KMS-11 (cell line): ENCODE results near the gene GLP2R.

ENCODE experiments used
- H2AFZ ChIP-seq: fragments of 200-600 bp; sonication (generic); 2 replicates; pipeline ENCODE4 v1.6.1; 2016; ENCODE audit warnings: antibody characterized with exemption, mixed run types, low read depth
- H3K27ac ChIP-seq: fragments of 200-600 bp; sonication (generic); 2 replicates; pipeline ENCODE4 v1.6.1; 2016; ENCODE audit warnings: mild to moderate bottlenecking, mixed run types
- H3K27me3 ChIP-seq: fragments of 200-600 bp; sonication (generic); 2 replicates; pipeline ENCODE4 v1.6.1; 2017; ENCODE audit warnings: mild to moderate bottlenecking, low read depth, mixed run types, moderate library complexity; ENCODE audit not compliant: insufficient read depth
- H3K36me3 ChIP-seq: fragments of 200-600 bp; sonication (generic); 2 replicates; pipeline ENCODE4 v1.6.1; 2017; ENCODE audit warnings: mild to moderate bottlenecking, mixed run types; ENCODE audit not compliant: insufficient read depth
- H3K4me1 ChIP-seq: fragments of 200-600 bp; sonication (generic); 2 replicates; pipeline ENCODE4 v1.6.1; 2016; ENCODE audit warnings: mild to moderate bottlenecking, low read depth, mixed run types; ENCODE audit not compliant: poor library complexity, severe bottlenecking
- H3K4me2 ChIP-seq: fragments of 200-600 bp; sonication (generic); 2 replicates; pipeline ENCODE4 v1.7.0; 2016; ENCODE audit warnings: mild to moderate bottlenecking, mixed run types
- H3K4me3 ChIP-seq: fragments of 200-600 bp; sonication (generic); IDR thresholded peaks from 2 replicates; pipeline ENCODE4 v1.6.1; 2017; ENCODE audit warnings: low read depth, low read length, mixed read lengths; ENCODE audit not compliant: insufficient read depth
- H3K79me2 ChIP-seq: fragments of 200-600 bp; sonication (generic); 2 replicates; pipeline ENCODE4 v1.6.1; 2016; ENCODE audit warnings: low read depth, mixed run types; ENCODE audit not compliant: insufficient read depth
- H3K9ac ChIP-seq: fragments of 200-600 bp; sonication (generic); 2 replicates; pipeline ENCODE4 v1.6.1; 2016; ENCODE audit warnings: mild to moderate bottlenecking, mixed run types
- H4K20me1 ChIP-seq: fragments of 200-600 bp; sonication (generic); 2 replicates; pipeline ENCODE4 v1.6.1; 2016; ENCODE audit warnings: mild to moderate bottlenecking, mixed run types; ENCODE audit not compliant: insufficient read depth
- CTCF ChIP-seq: fragments of 200-600 bp; sonication (generic); conservative IDR thresholded peaks from 2 replicates; pipeline ENCODE4 v1.6.1; 2017; ENCODE audit warnings: low read depth, mild to moderate bottlenecking, antibody characterized with exemption, low read length, moderate library complexity, mixed read lengths

GLP2R gene

DNA sequence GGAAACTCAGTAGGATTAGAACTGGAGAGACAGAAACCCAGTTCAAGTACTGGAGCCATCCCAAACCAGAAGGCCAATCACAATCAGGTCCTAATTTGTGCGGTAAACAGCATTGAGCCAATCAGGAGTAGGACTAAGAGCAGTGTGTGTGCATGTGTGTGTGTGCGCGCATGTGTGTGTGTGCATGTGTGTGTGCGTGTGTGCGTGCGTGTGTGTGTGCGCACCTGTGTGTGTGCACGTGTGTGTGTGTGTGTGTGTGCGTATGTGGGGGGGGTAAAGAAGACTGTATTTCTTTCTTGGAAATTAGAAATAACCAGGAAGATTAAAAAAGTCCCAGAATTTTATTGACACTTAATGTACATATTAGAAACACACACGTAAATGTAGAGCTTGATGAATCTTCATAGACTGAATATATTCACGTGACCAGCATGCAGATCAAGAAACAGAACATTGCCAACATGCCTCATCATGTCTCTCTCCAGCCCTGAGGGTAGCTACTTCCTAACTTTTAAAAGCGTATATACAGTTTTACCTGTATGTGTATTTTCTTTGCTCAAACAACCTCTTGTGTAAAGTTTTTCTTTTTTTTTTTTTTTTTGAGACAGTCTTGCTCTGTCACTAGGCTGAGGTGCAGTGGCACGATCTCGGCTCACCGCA is 33.4 kb upstream of the GLP2R start:
- Histone ChIP-seq H3K4me2 (no peak overlapping the region), H3K4me1 (no peaks in the 10 kb centered on the region), H3K9ac (no peak overlapping the region), H3K4me3 (no peak overlapping the region), H4K20me1 (no peaks in the 10 kb centered on the region), H3K27ac (no peak overlapping the region), H2AFZ (no peak overlapping the region), H3K79me2 (no peaks in the 10 kb centered on the region), H3K36me3 (no peaks in the 10 kb centered on the region), H3K27me3 (no peaks in the 10 kb centered on the region)
- no peak for TF ChIP-seq CTCF

- no peak for TF ChIP-seq CTCF
- Histone ChIP-seq H3K4me1 (no peaks in the 10 kb centered on the region), H3K4me2 (no peak overlapping the region), H3K79me2 (no peaks in the 10 kb centered on the region), H3K36me3 (no peaks in the 10 kb centered on the region), H3K27ac (no peak overlapping the region), H3K27me3 (no peaks in the 10 kb centered on the region), H2AFZ (no peak overlapping the region), H3K9ac (no peak overlapping the region), H4K20me1 (no peaks in the 10 kb centered on the region), H3K4me3 (no peak overlapping the region)
Observed at GRCh38 chr17:9798008-9798407, 27.7 kb upstream of the GLP2R start.

GRCh38 chr17:9798724-9799123 is 27.0 kb upstream of the GLP2R start:
- no peaks in the 10 kb centered on the region for H3K4me1 ChIP-seq
- H4K20me1 ChIP-seq: no peaks in the 10 kb centered on the region
- no peaks in the 10 kb centered on the region for H3K79me2 ChIP-seq
- H3K4me3 ChIP-seq: no peak overlapping the region
- no peak overlapping the region for H3K9ac ChIP-seq
- no peaks in the 10 kb centered on the region for H3K27me3 ChIP-seq
- no peak overlapping the region for H3K4me2 ChIP-seq
- no peak overlapping the region for H3K27ac ChIP-seq
- no peak overlapping the region for H2AFZ ChIP-seq
- no peak for TF ChIP-seq CTCF
- H3K36me3 ChIP-seq: no peaks in the 10 kb centered on the region

GRCh38 chr17:9801505-9801904 is 24.2 kb upstream of the GLP2R start:
- no peak overlapping the region for H3K4me3 ChIP-seq
- no peaks in the 10 kb centered on the region for H3K36me3 ChIP-seq
- no peak overlapping the region for H3K9ac ChIP-seq
- no peak for TF ChIP-seq CTCF
- H3K27ac ChIP-seq: no peak overlapping the region
- no peaks in the 10 kb centered on the region for H3K4me1 ChIP-seq
- no peaks in the 10 kb centered on the region for H3K27me3 ChIP-seq
- no peak overlapping the region for H3K4me2 ChIP-seq
- H4K20me1 ChIP-seq: no peaks in the 10 kb centered on the region
- H3K79me2 ChIP-seq: no peaks in the 10 kb centered on the region
- H2AFZ ChIP-seq: no peak overlapping the region
